Measurements from ENCODE around the gene KLHDC10.
A peak's percentile ranks its signal among the peaks of the same experiment; 100 is the strongest.

KLHDC10 gene

DNA sequence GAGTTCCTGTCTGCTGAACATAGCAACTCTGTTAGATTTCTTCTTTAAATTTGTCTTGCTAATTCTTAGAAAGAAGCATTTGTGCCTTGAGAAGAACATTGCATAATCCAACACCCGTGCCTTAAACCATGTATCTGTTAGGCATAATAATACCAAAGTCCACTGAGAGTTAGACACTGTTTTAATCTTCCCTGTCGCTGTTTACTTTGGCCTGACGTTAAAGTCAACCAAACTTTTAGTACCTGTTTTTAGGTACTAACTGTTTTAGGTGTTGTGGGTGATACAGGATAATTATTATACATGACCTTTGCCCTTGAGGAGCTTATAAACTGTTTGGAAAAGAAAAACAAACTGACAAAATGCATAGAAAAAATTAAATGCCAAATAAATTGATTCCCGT lies 43.6 kb downstream of the KLHDC10 start:
- Histone ChIP-seq H2AFZ (ENCODE audit: low read depth, low read length, severe bottlenecking) (no peak overlapping the region), H3K9me3 (ENCODE audit: insufficient read depth, low read length) (no peaks in the 10 kb centered on the region), H3K36me3 (ENCODE audit: low read length) (no peaks in the 10 kb centered on the region), H3K9ac (ENCODE audit: low read length) (no peak overlapping the region), H3K79me2 (ENCODE audit: insufficient read depth, low read length) (no peaks in the 10 kb centered on the region), H3F3A (ENCODE audit: insufficient read depth) (0 out of 2 replicates have a peak, but pooled peaks cover 4% of the 10 kb centered on the region), H3K4me2 (ENCODE audit: low read depth, low read length, poor library complexity, severe bottlenecking) (peak overlapping the region; percentile 40), H3K27ac (ENCODE audit: low read depth, low read length) (peak overlapping the region; percentile 14; the same call in 1 of the 2 replicates), H3K9me2 (replicated peaks; ENCODE audit: insufficient read depth, low read length) (no peaks in the 10 kb centered on the region), H4K20me1 (ENCODE audit: low read depth, low read length) (no peaks in the 10 kb centered on the region), H3K4me3 (ENCODE audit: insufficient read depth, low read length, poor library complexity, severe bottlenecking) (no peak overlapping the region), H3K27me3 (ENCODE audit: low read length) (no peaks in the 10 kb centered on the region)
- TF ChIP-seq, protein P1, sequence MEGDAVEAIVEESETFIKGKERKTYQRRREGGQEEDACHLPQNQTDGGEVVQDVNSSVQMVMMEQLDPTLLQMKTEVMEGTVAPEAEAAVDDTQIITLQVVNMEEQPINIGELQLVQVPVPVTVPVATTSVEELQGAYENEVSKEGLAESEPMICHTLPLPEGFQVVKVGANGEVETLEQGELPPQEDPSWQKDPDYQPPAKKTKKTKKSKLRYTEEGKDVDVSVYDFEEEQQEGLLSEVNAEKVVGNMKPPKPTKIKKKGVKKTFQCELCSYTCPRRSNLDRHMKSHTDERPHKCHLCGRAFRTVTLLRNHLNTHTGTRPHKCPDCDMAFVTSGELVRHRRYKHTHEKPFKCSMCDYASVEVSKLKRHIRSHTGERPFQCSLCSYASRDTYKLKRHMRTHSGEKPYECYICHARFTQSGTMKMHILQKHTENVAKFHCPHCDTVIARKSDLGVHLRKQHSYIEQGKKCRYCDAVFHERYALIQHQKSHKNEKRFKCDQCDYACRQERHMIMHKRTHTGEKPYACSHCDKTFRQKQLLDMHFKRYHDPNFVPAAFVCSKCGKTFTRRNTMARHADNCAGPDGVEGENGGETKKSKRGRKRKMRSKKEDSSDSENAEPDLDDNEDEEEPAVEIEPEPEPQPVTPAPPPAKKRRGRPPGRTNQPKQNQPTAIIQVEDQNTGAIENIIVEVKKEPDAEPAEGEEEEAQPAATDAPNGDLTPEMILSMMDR (IDR thresholded peaks at IDR 0.05; ENCODE audit: insufficient read depth, low read length, poor library complexity, severe bottlenecking), result no peak
- TF ChIP-seq EZH2phosphoT487 (conservative IDR thresholded peaks at IDR 0.05; ENCODE audit: low read length), result no peak

DNA sequence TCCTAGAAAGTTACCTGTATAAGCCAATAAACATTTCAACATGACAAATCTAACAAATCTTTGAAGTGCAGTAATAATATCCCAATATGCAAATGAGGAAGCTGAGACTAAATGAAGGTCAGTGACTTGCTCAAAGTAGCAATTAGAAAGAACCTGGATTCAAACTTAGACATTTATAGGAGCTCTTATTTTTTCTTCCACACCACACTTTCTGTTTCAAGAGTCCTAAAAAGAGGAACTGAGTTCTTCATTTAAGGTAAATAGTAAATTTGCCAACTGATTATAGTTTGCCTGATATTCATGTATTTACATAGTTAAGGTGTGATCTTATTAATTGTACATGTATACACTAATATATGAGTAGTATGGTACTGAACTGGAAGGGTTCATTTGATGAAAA lies 44.0 kb downstream of the KLHDC10 start:
- Histone ChIP-seq H3K27me3 (ENCODE audit: low read length) (no peaks in the 10 kb centered on the region), H3F3A (ENCODE audit: insufficient read depth) (0 out of 2 replicates have a peak, but pooled peaks cover 4% of the 10 kb centered on the region), H3K9me2 (replicated peaks; ENCODE audit: insufficient read depth, low read length) (no peaks in the 10 kb centered on the region), H3K9me3 (ENCODE audit: insufficient read depth, low read length) (no peaks in the 10 kb centered on the region), H3K4me3 (ENCODE audit: insufficient read depth, low read length, poor library complexity, severe bottlenecking) (no peak overlapping the region), H2AFZ (ENCODE audit: low read depth, low read length, severe bottlenecking) (no peak overlapping the region), H3K4me2 (ENCODE audit: low read depth, low read length, poor library complexity, severe bottlenecking) (peak overlapping the region; percentile 40), H3K9ac (ENCODE audit: low read length) (no peak overlapping the region), H3K79me2 (ENCODE audit: insufficient read depth, low read length) (no peaks in the 10 kb centered on the region), H3K36me3 (ENCODE audit: low read length) (no peaks in the 10 kb centered on the region), H4K20me1 (ENCODE audit: low read depth, low read length) (no peaks in the 10 kb centered on the region), H3K27ac (ENCODE audit: low read depth, low read length) (peak overlapping the region; percentile 14; the same call in 1 of the 2 replicates)
- no peak for TF ChIP-seq EZH2phosphoT487 (conservative IDR thresholded peaks at IDR 0.05; ENCODE audit: low read length)
- TF ChIP-seq, protein P1 (IDR thresholded peaks at IDR 0.05; ENCODE audit: insufficient read depth, low read length, poor library complexity, severe bottlenecking), result no peak

DNA sequence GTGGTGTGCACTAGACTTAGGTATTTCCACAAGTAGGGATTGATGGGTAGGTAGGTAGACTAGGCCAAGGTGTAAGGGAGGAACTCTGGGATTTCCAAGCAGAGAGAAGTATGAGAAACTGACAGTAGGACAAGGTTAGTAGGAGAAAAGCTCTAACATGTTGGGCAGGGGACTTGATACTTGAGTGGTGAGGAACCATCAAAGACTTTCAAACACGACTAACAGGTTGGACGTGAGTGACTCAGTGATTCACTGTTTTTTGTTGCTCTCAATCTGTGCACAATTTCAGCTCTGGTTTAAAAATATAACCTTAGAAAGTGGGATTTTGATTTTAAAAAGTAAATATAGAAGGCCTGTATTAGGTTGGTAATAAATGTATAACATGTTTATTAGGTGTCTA lies 44.4 kb downstream of the KLHDC10 start:
- no peak overlapping the region for H3K9ac ChIP-seq (ENCODE audit: low read length)
- no peaks in the 10 kb centered on the region for H4K20me1 ChIP-seq (ENCODE audit: low read depth, low read length)
- H3F3A ChIP-seq (ENCODE audit: insufficient read depth), result 0 out of 2 replicates have a peak, but pooled peaks cover 4% of the 10 kb centered on the region
- no peak overlapping the region for H3K27ac ChIP-seq (ENCODE audit: low read depth, low read length)
- TF ChIP-seq EZH2phosphoT487 (conservative IDR thresholded peaks at IDR 0.05; ENCODE audit: low read length), result no peak
- H3K4me2 ChIP-seq (ENCODE audit: low read depth, low read length, poor library complexity, severe bottlenecking), result no peak overlapping the region
- no peaks in the 10 kb centered on the region for H3K36me3 ChIP-seq (ENCODE audit: low read length)
- H3K9me3 ChIP-seq (ENCODE audit: insufficient read depth, low read length), result no peaks in the 10 kb centered on the region
- no peaks in the 10 kb centered on the region for H3K9me2 ChIP-seq (replicated peaks; ENCODE audit: insufficient read depth, low read length)
- no peak overlapping the region for H2AFZ ChIP-seq (ENCODE audit: low read depth, low read length, severe bottlenecking)
- no peak overlapping the region for H3K4me3 ChIP-seq (ENCODE audit: insufficient read depth, low read length, poor library complexity, severe bottlenecking)
- no peaks in the 10 kb centered on the region for H3K79me2 ChIP-seq (ENCODE audit: insufficient read depth, low read length)
- H3K27me3 ChIP-seq (ENCODE audit: low read length), result no peaks in the 10 kb centered on the region

DNA sequence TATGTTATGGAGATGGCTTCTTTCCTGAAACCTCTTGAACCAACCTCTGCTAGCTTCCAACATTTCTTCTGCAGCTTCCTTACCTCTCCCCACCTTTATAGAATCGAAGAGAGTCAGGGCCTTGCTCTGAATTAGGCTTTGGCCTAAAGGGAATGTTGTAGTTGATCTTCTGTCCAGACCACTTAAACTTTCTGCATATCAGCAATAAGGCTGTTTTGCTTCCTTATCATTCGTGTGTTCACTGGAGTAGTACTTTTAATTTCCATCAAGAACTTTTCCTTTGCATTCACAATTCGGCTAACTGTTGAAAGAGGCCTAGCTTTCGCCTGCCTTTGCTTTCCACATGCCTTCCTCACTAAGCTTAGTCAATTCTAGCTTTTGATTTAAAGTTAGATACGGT lies 48.0 kb downstream of the KLHDC10 start:
- no peak overlapping the region for H3K4me2 ChIP-seq (ENCODE audit: low read depth, low read length, poor library complexity, severe bottlenecking)
- H3K9me2 ChIP-seq (replicated peaks; ENCODE audit: insufficient read depth, low read length), result no peaks in the 10 kb centered on the region
- H3K27me3 ChIP-seq (ENCODE audit: low read length), result no peaks in the 10 kb centered on the region
- no peaks in the 10 kb centered on the region for H3K79me2 ChIP-seq (ENCODE audit: insufficient read depth, low read length)
- H3K36me3 ChIP-seq (ENCODE audit: low read length), result peaks cover 5% of the 10 kb centered on the region
- H2AFZ ChIP-seq (ENCODE audit: low read depth, low read length, severe bottlenecking), result no peak overlapping the region
- TF ChIP-seq, protein P1 (IDR thresholded peaks at IDR 0.05; ENCODE audit: insufficient read depth, low read length, poor library complexity, severe bottlenecking), result no peak
- no peak for TF ChIP-seq EZH2phosphoT487 (conservative IDR thresholded peaks at IDR 0.05; ENCODE audit: low read length)
- H4K20me1 ChIP-seq (ENCODE audit: low read depth, low read length), result no peaks in the 10 kb centered on the region
- no peak overlapping the region for H3K9ac ChIP-seq (ENCODE audit: low read length)
- 0 out of 2 replicates have a peak, but pooled peaks cover 4% of the 10 kb centered on the region for H3F3A ChIP-seq (ENCODE audit: insufficient read depth)
- no peak overlapping the region for H3K4me3 ChIP-seq (ENCODE audit: insufficient read depth, low read length, poor library complexity, severe bottlenecking)
- no peak overlapping the region for H3K27ac ChIP-seq (ENCODE audit: low read depth, low read length)
- H3K9me3 ChIP-seq (ENCODE audit: insufficient read depth, low read length), result no peaks in the 10 kb centered on the region
